CD4-positive, alpha-beta memory T cell (primary cell): ENCODE data around the gene RNF7. TPM values are rescaled to one million over a fixed set of nuclear protein-coding genes. Genes with fewer than 3 reads are reported as not detected.
A peak's percentile ranks its signal among the peaks of the same experiment; 100 is the strongest.
"Not testable (repeated sequence)": the region's sequence is repeated elsewhere in the genome, so short reads cannot be mapped to it uniquely, and the experiment has no call there.

ENCODE experiments used
- CTCF ChIA-PET: fragments of 350-600 bp; sonication (Branson Sonifier 250); formaldehyde crosslinking; loops from one replicate; lab custom pipeline; 2021; ENCODE audit warnings: inconsistent platforms; ENCODE audit not compliant: partially characterized antibody; lab: Charles Lee
- POLR2A ChIA-PET: fragments of 350-600 bp; sonication (Branson Sonifier 250); formaldehyde crosslinking; loops from one replicate; lab custom pipeline; 2021; ENCODE audit not compliant: partially characterized antibody; lab: Charles Lee
- DNase-seq, 5 donors: peaks; one replicate each; pipeline versions ENCODE4 v3.0.0 to v3.0.0-alpha.2; 2020 to 2022; ENCODE audit warnings: mixed read lengths in 1 of 5
- H3K27ac ChIP-seq: one replicate; pipeline ENCODE4 v1.7.0; 2013; ENCODE audit warnings: low read depth, low read length
- H3K27me3 ChIP-seq: 2 replicates; pipeline ENCODE4 v1.7.0; 2013; ENCODE audit warnings: mild to moderate bottlenecking, low read length, moderate library complexity; ENCODE audit not compliant: insufficient read depth
- H3K36me3 ChIP-seq: 2 replicates; pipeline ENCODE4 v1.7.0; 2013; ENCODE audit warnings: mild to moderate bottlenecking, low read length, moderate library complexity; ENCODE audit not compliant: insufficient read depth
- H3K4me1 ChIP-seq: 2 replicates; pipeline ENCODE4 v1.7.0; 2013; ENCODE audit warnings: mild to moderate bottlenecking, low read length, moderate library complexity; ENCODE audit not compliant: insufficient read depth
- H3K4me3 ChIP-seq, 2 donors: one replicate each; pipeline ENCODE4 v1.7.0; 2013; ENCODE audit warnings: low read length in 2 of 2, mild to moderate bottlenecking in 1 of 2
- H3K9me3 ChIP-seq, 2 donors: one replicate each; pipeline ENCODE4 v1.7.0; 2013; ENCODE audit warnings: low read length in 2 of 2, control low read depth in 1 of 2; ENCODE audit not compliant: control insufficient read depth in 1 of 2
- H3K27ac Mint-ChIP-seq, 7 donors: one replicate each; pipeline ENCODE4 v1.8.0; 2020 to 2021; ENCODE audit warnings: mixed read lengths in 7 of 7, mild to moderate bottlenecking in 6 of 7, inconsistent platforms in 3 of 7, moderate library complexity in 3 of 7
- H3K27me3 Mint-ChIP-seq, 2 donors: one replicate each; pipeline ENCODE4 v1.8.0; 2020 to 2021; ENCODE audit warnings: mixed read lengths in 2 of 2
- H3K36me3 Mint-ChIP-seq, 2 donors: one replicate each; pipeline ENCODE4 v1.8.0; 2020 to 2021; ENCODE audit warnings: mixed read lengths in 2 of 2, inconsistent platforms in 1 of 2, mild to moderate bottlenecking in 1 of 2
- H3K4me1 Mint-ChIP-seq, 4 donors: one replicate each; pipeline ENCODE4 v1.8.0; 2020 to 2021; ENCODE audit warnings: mixed read lengths in 4 of 4, mild to moderate bottlenecking in 1 of 4
- H3K4me3 Mint-ChIP-seq, 8 donors: one replicate each; pipeline ENCODE4 v1.8.0; 2020 to 2021; ENCODE audit warnings: mixed read lengths in 8 of 8, mild to moderate bottlenecking in 7 of 8, moderate library complexity in 6 of 8, inconsistent platforms in 3 of 8
- H3K9me3 Mint-ChIP-seq, 8 donors: one replicate each; pipeline ENCODE4 v1.8.0; 2020 to 2021; ENCODE audit warnings: mixed read lengths in 8 of 8, mild to moderate bottlenecking in 5 of 8, inconsistent platforms in 3 of 8, moderate library complexity in 1 of 8
- intact Hi-C: fragments of 100-400 bp; cut with micrococcal nuclease; formaldehyde crosslinking; loops from one replicate; pipeline ENCODE4 v1.15.1; 2023
- polyA plus RNA-seq, 2 donors: library from polyadenylated mRNA; unstranded; fragments of 300-500 nt; fragmentation: Illumina TruSeq; gene quantifications; one replicate each; pipeline ENCODE4 v1.2.3, GENCODE V29; 2021
- total RNA-seq, 2 experiments: library from RNA; stranded (reverse); gene quantifications; one replicate each; pipeline ENCODE4 v1.2.3, GENCODE V29; 2021

Gene RNF7
- 10 to 100 TPM; 56.3 to 65.2 TPM for total RNA-seq
- 100 to 1,000 TPM; 126 to 128 TPM for polyA plus RNA-seq

- H3K4me1 Mint-ChIP-seq: peaks cover 21 to 54% (median 38%) of the 10 kb centered on the region in 4 donors
- peaks cover 38% of the 10 kb centered on the region for H3K4me1 ChIP-seq
- H3K27ac ChIP-seq: peak within 1 kb of the TSS; percentile 96
- intact Hi-C loops: loop anchor here (1.0 to 10.0 kb wide), 14 partner anchors 58 to 1263 kb away; partner anchors contain the start of genes ATR, GK5, PXYLP1 and TFDP2
- H3K27me3 Mint-ChIP-seq: no peaks in the 10 kb centered on the region
- CTCF ChIA-PET: interaction anchor here (0.7 to 5.2 kb wide), 25 partner anchors 11 to 543 kb away, joined by 3 to 76 read pairs (median 4); partner anchors contain the start of gene ATP1B3
- H3K27me3 ChIP-seq: no peaks in the 10 kb centered on the region
- peaks cover 6 to 29% of the 10 kb centered on the region in 2 donors for H3K36me3 Mint-ChIP-seq
- peak within 1 kb of the TSS; percentile 98 to 100 (median 99) for H3K4me3 Mint-ChIP-seq
- H3K27ac Mint-ChIP-seq: peak within 1 kb of the TSS; percentile 96 to 100 (median 99)
- no peaks in the 10 kb centered on the region for H3K9me3 Mint-ChIP-seq
- H3K36me3 ChIP-seq: peaks cover 9% of the 10 kb centered on the region
- no peaks in the 10 kb centered on the region for H3K9me3 ChIP-seq
- POLR2A ChIA-PET: interaction anchor here (0.7 to 4.8 kb wide), 16 partner anchors 10 to 1263 kb away, joined by 3 to 86 read pairs (median 5); partner anchors contain the start of genes ATP1B3, PXYLP1, RASA2 and SLC25A36
- DNase-seq: peak; percentile 95 to 98 (median 98)
- peak within 1 kb of the TSS; percentile 62 to 91 for H3K4me3 ChIP-seq
These were observed at the start of gene RNF7 for GRCh38 chr3:141738022-141738890. RNF7 (plus strand) TSS chr3:141738298; CDS start chr3:141738342, 44 bp downstream.

GRCh38 chr3:141690431-141691072 is 47.5 kb upstream of the RNF7 start:
- H3K4me1 ChIP-seq: peaks cover 7% of the 10 kb centered on the region
- no peak for DNase-seq
- H3K9me3 ChIP-seq: no peaks in the 10 kb centered on the region
- ChIA-PET CTCF (no interaction called here), POLR2A (no interaction called here)
- H3K4me3 ChIP-seq: no peak overlapping the region
- no peaks in the 10 kb centered on the region for H3K36me3 ChIP-seq
- Mint-ChIP-seq H3K27ac (no peak overlapping the region), H3K9me3 (no peaks in the 10 kb centered on the region), H3K4me3 (no peak overlapping the region), H3K27me3 (no peaks in the 10 kb centered on the region), H3K36me3 (no peaks in the 10 kb centered on the region), H3K4me1 (peaks cover 7 to 13% (median 11%) of the 10 kb centered on the region in 4 donors)
- intact Hi-C loops: no loop called here
- no peaks in the 10 kb centered on the region for H3K27me3 ChIP-seq
- H3K27ac ChIP-seq: no peak overlapping the region

GRCh38 chr3:141691471-141691870 is 46.6 kb upstream of the RNF7 start:
- H3K27me3 Mint-ChIP-seq, H3K4me3 ChIP-seq, H3K4me1 ChIP-seq, H3K4me3 Mint-ChIP-seq, H3K36me3 Mint-ChIP-seq, H3K27me3 ChIP-seq, H3K36me3 ChIP-seq, H3K27ac Mint-ChIP-seq, H3K9me3 ChIP-seq, H3K4me1 Mint-ChIP-seq, H3K9me3 Mint-ChIP-seq, H3K27ac ChIP-seq, DNase-seq, CTCF ChIA-PET, intact Hi-C loops, POLR2A ChIA-PET: not testable (repeated sequence)

- H3K36me3 Mint-ChIP-seq, H3K27ac ChIP-seq, H3K4me3 ChIP-seq, H3K4me1 ChIP-seq, H3K9me3 Mint-ChIP-seq, H3K27me3 ChIP-seq, POLR2A ChIA-PET, intact Hi-C loops, CTCF ChIA-PET, H3K27me3 Mint-ChIP-seq, H3K9me3 ChIP-seq, H3K4me3 Mint-ChIP-seq, H3K27ac Mint-ChIP-seq, DNase-seq, H3K4me1 Mint-ChIP-seq, H3K36me3 ChIP-seq: not testable (repeated sequence)
These were observed 45.1 kb upstream of the RNF7 start for GRCh38 chr3:141692973-141693372.

- H3K4me3 Mint-ChIP-seq: no peak overlapping the region
- intact Hi-C loops: no loop called here
- ChIA-PET POLR2A (no interaction called here), CTCF (no interaction called here)
- no peaks in the 10 kb centered on the region for H3K4me1 Mint-ChIP-seq
- DNase-seq: no peak
- Histone ChIP-seq H3K27me3 (peaks cover 5% of the 10 kb centered on the region), H3K4me1 (no peaks in the 10 kb centered on the region), H3K27ac (no peak overlapping the region), H3K9me3 (no peaks in the 10 kb centered on the region), H3K36me3 (no peaks in the 10 kb centered on the region), H3K4me3 (no peak overlapping the region)
- peaks cover 2% of the 10 kb centered on the region in 2 donors for H3K27me3 Mint-ChIP-seq
- H3K36me3 Mint-ChIP-seq: no peaks in the 10 kb centered on the region
- no peaks in the 10 kb centered on the region for H3K9me3 Mint-ChIP-seq
- no peak overlapping the region for H3K27ac Mint-ChIP-seq
These were observed 38.8 kb upstream of the RNF7 start for GRCh38 chr3:141699324-141699723.

GRCh38 chr3:141699897-141700296 is 38.2 kb upstream of the RNF7 start:
- Mint-ChIP-seq H3K27ac (no peak overlapping the region), H3K4me3 (no peak overlapping the region), H3K36me3 (no peaks in the 10 kb centered on the region), H3K27me3 (peaks cover 2% of the 10 kb centered on the region in 2 donors), H3K9me3 (no peaks in the 10 kb centered on the region), H3K4me1 (no peaks in the 10 kb centered on the region)
- ChIA-PET CTCF (no interaction called here), POLR2A (no interaction called here)
- H3K27ac ChIP-seq: no peak overlapping the region
- intact Hi-C loops: no loop called here
- H3K4me1 ChIP-seq: no peaks in the 10 kb centered on the region
- H3K4me3 ChIP-seq: no peak overlapping the region
- H3K36me3 ChIP-seq: no peaks in the 10 kb centered on the region
- no peak for DNase-seq
- H3K9me3 ChIP-seq: no peaks in the 10 kb centered on the region
- peaks cover 5% of the 10 kb centered on the region for H3K27me3 ChIP-seq

GRCh38 chr3:141703367-141703766 is 34.7 kb upstream of the RNF7 start:
- DNase-seq, POLR2A ChIA-PET, H3K27me3 ChIP-seq, H3K9me3 ChIP-seq, H3K27me3 Mint-ChIP-seq, H3K4me3 ChIP-seq, H3K36me3 ChIP-seq, intact Hi-C loops, H3K27ac Mint-ChIP-seq, H3K36me3 Mint-ChIP-seq, H3K27ac ChIP-seq, CTCF ChIA-PET, H3K4me1 ChIP-seq, H3K4me3 Mint-ChIP-seq, H3K9me3 Mint-ChIP-seq: not testable (repeated sequence)
- H3K4me1 Mint-ChIP-seq: peaks cover 0 to 12% (median 0%) of the 10 kb centered on the region in 4 donors
